Measurements from ENCODE around the gene RICTOR.

DNA sequence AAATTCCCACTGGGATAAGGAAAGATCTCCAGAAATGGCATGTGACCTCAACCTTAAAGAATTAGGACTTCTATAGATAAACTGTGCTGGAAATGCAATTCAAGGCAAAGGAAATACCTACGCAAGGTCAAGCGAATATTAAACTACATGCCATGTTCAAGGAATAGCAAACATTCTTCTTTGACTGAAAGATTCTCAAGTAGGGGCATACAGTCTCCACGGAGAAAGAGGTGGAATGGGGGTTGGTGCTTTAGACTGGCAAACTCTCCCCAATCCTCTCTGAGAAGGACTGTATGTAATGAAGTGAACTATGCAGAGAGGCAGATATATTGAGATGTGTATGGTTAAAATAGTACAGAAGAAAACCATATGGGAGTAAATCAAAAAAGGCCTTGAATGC lies 6.1 kb downstream of the RICTOR start:
- TF ChIP-seq, protein P1, sequence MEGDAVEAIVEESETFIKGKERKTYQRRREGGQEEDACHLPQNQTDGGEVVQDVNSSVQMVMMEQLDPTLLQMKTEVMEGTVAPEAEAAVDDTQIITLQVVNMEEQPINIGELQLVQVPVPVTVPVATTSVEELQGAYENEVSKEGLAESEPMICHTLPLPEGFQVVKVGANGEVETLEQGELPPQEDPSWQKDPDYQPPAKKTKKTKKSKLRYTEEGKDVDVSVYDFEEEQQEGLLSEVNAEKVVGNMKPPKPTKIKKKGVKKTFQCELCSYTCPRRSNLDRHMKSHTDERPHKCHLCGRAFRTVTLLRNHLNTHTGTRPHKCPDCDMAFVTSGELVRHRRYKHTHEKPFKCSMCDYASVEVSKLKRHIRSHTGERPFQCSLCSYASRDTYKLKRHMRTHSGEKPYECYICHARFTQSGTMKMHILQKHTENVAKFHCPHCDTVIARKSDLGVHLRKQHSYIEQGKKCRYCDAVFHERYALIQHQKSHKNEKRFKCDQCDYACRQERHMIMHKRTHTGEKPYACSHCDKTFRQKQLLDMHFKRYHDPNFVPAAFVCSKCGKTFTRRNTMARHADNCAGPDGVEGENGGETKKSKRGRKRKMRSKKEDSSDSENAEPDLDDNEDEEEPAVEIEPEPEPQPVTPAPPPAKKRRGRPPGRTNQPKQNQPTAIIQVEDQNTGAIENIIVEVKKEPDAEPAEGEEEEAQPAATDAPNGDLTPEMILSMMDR (conservative IDR thresholded peaks at IDR 0.05), result no peak
- TF ChIP-seq ZFX (IDR thresholded peaks at IDR 0.05), result no peak

Data from C4-2B (cell line).